DND-41 (cell line): Measurements from ENCODE around the gene ACOXL.
A peak's percentile ranks its signal among the peaks of the same experiment; 100 is the strongest.

Experiments used
- EZH2 ChIP-seq: IDR thresholded peaks from 3 replicates; pipeline ENCODE4 v1.6.1; 2012; ENCODE audit warnings: borderline replicate concordance, low read depth, mild to moderate bottlenecking, moderate library complexity, low read length, inconsistent platforms; ENCODE audit not compliant: severe bottlenecking
- TF ChIP-seq, protein P1 (sequence below): IDR thresholded peaks from 2 replicates; pipeline ENCODE4 v1.5.1; 2012; ENCODE audit warnings: borderline replicate concordance, low read length, moderate library complexity, mild to moderate bottlenecking; ENCODE audit not compliant: poor library complexity, severe bottlenecking; ENCODE audit errors: extremely low read depth

GRCh38 chr2:110832740-110833139 is 100.4 kb downstream of the ACOXL start:
- TF ChIP-seq, protein P1, sequence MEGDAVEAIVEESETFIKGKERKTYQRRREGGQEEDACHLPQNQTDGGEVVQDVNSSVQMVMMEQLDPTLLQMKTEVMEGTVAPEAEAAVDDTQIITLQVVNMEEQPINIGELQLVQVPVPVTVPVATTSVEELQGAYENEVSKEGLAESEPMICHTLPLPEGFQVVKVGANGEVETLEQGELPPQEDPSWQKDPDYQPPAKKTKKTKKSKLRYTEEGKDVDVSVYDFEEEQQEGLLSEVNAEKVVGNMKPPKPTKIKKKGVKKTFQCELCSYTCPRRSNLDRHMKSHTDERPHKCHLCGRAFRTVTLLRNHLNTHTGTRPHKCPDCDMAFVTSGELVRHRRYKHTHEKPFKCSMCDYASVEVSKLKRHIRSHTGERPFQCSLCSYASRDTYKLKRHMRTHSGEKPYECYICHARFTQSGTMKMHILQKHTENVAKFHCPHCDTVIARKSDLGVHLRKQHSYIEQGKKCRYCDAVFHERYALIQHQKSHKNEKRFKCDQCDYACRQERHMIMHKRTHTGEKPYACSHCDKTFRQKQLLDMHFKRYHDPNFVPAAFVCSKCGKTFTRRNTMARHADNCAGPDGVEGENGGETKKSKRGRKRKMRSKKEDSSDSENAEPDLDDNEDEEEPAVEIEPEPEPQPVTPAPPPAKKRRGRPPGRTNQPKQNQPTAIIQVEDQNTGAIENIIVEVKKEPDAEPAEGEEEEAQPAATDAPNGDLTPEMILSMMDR, result peak; percentile 33
- no peak for TF ChIP-seq EZH2
